Transverse colon (tissue), 4 donors: ENCODE data around the gene UNC5CL.

ENCODE experiments used
- EP300 ChIP-seq: sonication (generic); formaldehyde crosslinking; IDR thresholded peaks from one replicate; pipeline ENCODE4 v1.6.1; 2017; ENCODE audit warnings: antibody characterized with exemption, low read depth
- POLR2A ChIP-seq: fragments of 450-650 bp; IDR thresholded peaks from one replicate; pipeline ENCODE4 v1.6.1; 2016; ENCODE audit warnings: antibody characterized with exemption, mild to moderate bottlenecking, moderate library complexity
- POLR2AphosphoS5 ChIP-seq, 3 donors: sonication (generic); formaldehyde crosslinking; IDR thresholded peaks; one replicate each; pipeline ENCODE4 v1.6.1; 2016; ENCODE audit warnings: antibody characterized with exemption in 3 of 3
- TF ChIP-seq, protein P1 (sequence below), 5 experiments: fragments of 200-600 bp in 3 of 5; fragments of 450-650 bp in 2 of 5; sonication (generic) in 3 of 5; IDR thresholded peaks; 1 replicate in 2 of 5; 2 replicates in 3 of 5; pipeline ENCODE4 v1.5.1; 2016 to 2017; ENCODE audit warnings: antibody characterized with exemption in 5 of 5, inconsistent platforms in 3 of 5, mild to moderate bottlenecking in 2 of 5, moderate library complexity in 1 of 5

DNA sequence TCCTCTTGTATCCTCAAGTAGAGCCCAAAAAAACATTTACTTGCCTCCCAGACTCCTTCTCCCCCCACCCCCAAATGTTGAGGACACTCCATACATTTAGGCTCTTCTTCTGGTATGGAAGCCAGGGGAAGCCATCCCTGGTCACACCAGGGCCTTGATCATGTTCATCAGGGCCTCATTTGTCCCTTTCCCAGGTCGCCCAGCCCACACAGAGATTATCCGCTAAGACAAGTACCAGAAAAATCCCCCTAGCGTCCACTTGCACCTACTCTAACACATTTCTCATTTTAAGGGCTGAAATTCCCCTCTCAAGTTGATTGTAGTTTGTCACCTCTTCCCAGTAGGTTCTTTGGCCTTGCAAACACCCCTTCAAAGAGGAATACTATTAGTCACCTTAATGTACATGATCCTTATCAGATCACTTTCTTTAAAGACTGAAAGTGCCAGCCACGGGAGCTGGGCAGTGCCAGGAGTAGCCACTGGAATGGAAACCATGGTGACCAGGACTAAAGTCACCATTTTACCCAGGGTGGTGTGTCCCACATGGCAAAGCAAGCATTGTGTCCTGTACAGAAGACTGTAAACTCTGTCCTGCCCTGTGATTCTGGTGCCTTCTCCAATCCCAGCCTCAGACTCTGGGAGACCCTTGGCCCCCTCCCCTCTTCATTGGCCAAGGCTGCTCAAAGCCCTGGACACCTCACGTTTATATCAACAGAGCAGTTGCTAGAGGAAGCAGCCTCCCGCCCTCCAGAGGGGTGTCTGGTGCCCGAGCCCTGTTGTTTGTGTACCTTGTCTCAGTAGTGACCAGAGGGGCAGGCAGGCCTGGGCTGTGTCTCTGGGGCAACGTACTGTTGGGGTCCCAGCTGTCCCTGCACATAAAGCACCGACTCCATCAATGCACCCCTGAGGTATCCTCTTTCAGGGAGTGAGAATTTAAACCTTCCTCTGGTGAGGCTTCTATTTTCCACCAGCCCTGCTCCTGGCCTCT lies 9.0 kb upstream of the UNC5CL start:
- no peak for TF ChIP-seq POLR2A
- TF ChIP-seq POLR2AphosphoS5 (IDR thresholded peaks at IDR 0.05) = no peak
- TF ChIP-seq, protein P1, sequence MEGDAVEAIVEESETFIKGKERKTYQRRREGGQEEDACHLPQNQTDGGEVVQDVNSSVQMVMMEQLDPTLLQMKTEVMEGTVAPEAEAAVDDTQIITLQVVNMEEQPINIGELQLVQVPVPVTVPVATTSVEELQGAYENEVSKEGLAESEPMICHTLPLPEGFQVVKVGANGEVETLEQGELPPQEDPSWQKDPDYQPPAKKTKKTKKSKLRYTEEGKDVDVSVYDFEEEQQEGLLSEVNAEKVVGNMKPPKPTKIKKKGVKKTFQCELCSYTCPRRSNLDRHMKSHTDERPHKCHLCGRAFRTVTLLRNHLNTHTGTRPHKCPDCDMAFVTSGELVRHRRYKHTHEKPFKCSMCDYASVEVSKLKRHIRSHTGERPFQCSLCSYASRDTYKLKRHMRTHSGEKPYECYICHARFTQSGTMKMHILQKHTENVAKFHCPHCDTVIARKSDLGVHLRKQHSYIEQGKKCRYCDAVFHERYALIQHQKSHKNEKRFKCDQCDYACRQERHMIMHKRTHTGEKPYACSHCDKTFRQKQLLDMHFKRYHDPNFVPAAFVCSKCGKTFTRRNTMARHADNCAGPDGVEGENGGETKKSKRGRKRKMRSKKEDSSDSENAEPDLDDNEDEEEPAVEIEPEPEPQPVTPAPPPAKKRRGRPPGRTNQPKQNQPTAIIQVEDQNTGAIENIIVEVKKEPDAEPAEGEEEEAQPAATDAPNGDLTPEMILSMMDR (IDR thresholded peaks at IDR 0.05) = no peak
- TF ChIP-seq EP300 = no peak
